Measurements from ENCODE around the gene IFNLR1. TPM values are rescaled to one million over a fixed set of nuclear protein-coding genes. Genes with fewer than 3 reads are reported as not detected.

The IFNLR1 gene
- total and polyA plus RNA-seq, 9 of the 15 experiments (the other 6 are each of a cell fraction or from before 2014, with no cell fraction given) = not detected

DNA sequence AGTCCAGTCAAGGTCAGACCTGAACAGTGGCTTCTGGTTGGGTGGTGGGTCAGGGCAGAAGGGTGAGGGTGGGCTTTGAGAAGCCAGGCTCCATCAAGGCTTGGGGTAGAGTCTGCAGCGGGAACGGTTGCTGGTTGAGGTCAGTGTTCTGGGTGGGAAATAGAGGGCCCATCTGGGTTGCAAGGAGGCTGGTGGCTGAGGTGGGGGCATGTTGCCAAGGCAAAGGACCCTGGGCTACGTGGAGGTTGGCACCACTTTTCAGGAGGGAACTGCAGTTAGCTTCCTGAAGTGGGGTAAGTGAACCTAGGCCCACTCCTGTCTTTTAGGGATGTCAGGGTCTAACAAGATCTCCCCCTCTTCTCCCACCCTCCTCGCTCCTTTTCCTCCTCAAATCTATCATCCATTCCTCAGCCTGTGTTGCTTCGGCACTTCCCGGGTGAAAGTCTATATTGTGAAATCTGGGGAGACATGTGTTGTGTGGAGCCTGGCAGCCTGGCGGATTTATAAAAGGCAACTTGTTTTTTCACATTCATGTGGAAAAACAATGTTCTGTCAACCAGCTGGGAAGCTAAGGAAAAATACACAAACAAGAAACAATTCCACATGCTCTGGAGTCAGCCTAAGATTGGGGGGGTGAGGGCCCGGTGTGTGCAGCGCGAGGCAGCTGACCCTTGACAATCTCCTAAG, 45.6 kb downstream of the IFNLR1 start (continued):
- TF ChIP-seq, protein P1, sequence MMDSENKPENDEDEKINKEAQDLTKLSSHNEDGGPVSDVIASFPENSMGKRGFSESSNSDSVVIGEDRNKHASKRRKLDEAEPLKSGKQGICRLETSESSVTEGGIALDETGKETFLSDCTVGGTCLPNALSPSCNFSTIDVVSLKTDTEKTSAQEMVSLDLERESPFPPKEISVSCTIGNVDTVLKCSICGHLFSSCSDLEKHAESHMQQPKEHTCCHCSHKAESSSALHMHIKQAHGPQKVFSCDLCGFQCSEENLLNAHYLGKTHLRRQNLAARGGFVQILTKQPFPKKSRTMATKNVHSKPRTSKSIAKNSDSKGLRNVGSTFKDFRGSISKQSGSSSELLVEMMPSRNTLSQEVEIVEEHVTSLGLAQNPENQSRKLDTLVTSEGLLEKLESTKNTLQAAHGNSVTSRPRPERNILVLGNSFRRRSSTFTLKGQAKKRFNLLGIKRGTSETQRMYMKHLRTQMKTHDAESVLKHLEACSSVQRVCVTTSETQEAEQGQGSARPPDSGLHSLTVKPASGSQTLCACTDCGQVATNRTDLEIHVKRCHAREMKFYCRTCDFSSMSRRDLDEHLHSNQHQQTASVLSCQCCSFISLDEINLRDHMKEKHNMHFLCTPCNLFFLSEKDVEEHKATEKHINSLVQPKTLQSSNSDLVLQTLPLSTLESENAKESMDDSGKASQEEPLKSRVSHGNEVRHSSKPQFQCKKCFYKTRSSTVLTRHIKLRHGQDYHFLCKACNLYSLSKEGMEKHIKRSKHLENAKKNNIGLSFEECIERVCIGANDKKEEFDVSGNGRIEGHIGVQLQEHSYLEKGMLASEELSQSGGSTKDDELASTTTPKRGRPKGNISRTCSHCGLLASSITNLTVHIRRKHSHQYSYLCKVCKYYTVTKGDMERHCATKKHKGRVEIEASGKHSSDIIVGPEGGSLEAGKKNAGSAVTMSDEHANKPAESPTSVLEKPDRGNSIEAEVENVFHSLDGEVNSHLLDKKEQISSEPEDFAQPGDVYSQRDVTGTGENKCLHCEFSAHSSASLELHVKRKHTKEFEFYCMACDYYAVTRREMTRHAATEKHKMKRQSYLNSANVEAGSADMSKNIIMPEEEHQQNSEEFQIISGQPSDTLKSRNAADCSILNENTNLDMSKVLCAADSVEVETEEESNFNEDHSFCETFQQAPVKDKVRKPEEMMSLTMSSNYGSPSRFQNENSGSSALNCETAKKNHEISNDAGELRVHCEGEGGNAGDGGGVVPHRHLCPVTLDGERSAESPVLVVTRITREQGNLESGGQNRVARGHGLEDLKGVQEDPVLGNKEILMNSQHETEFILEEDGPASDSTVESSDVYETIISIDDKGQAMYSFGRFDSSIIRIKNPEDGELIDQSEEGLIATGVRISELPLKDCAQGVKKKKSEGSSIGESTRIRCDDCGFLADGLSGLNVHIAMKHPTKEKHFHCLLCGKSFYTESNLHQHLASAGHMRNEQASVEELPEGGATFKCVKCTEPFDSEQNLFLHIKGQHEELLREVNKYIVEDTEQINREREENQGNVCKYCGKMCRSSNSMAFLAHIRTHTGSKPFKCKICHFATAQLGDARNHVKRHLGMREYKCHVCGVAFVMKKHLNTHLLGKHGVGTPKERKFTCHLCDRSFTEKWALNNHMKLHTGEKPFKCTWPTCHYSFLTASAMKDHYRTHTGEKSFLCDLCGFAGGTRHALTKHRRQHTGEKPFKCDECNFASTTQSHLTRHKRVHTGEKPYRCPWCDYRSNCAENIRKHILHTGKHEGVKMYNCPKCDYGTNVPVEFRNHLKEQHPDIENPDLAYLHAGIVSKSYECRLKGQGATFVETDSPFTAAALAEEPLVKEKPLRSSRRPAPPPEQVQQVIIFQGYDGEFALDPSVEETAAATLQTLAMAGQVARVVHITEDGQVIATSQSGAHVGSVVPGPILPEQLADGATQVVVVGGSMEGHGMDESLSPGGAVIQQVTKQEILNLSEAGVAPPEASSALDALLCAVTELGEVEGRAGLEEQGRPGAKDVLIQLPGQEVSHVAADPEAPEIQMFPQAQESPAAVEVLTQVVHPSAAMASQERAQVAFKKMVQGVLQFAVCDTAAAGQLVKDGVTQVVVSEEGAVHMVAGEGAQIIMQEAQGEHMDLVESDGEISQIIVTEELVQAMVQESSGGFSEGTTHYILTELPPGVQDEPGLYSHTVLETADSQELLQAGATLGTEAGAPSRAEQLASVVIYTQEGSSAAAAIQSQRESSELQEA (IDR thresholded peaks at IDR 0.05; ENCODE audit: low read depth) = no peak
- TF ChIP-seq KDM4B (IDR thresholded peaks at IDR 0.05; ENCODE audit: borderline replicate concordance in 2 of 2, low read depth in 1 of 2) (no peak), NCOA2 (IDR thresholded peaks at IDR 0.05; ENCODE audit: partially characterized antibody in 2 of 2) (no peak)
- TF ChIP-seq, protein P2, sequence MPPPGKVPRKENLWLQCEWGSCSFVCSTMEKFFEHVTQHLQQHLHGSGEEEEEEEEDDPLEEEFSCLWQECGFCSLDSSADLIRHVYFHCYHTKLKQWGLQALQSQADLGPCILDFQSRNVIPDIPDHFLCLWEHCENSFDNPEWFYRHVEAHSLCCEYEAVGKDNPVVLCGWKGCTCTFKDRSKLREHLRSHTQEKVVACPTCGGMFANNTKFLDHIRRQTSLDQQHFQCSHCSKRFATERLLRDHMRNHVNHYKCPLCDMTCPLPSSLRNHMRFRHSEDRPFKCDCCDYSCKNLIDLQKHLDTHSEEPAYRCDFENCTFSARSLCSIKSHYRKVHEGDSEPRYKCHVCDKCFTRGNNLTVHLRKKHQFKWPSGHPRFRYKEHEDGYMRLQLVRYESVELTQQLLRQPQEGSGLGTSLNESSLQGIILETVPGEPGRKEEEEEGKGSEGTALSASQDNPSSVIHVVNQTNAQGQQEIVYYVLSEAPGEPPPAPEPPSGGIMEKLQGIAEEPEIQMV (tag; conservative IDR thresholded peaks at IDR 0.05; ENCODE audit: low read depth) = no peak

Measured in K562 (cell line).